ENCODE results near the gene NELFCD.

Gene NELFCD

GRCh38 chr20:59013959-59014608 is 33.0 kb downstream of the NELFCD start:
- in situ Hi-C loops (cut with MboI; ENCODE audit: low pct_unique_long_range_greater_than_20kb, low sequenced_read_pairs, unreplicated experiment) = no loop called here
- no peak for DNase-seq (ENCODE audit: low spot score)
- no peak for TF ChIP-seq CTCF (IDR thresholded peaks at IDR 0.05; ENCODE audit: extremely low read depth, insufficient read depth, missing control alignments)

GRCh38 chr20:59014680-59015389 is 33.8 kb downstream of the NELFCD start:
- DNase-seq (ENCODE audit: low spot score) = no peak
- no peak for TF ChIP-seq CTCF (IDR thresholded peaks at IDR 0.05; ENCODE audit: extremely low read depth, insufficient read depth, missing control alignments)
- in situ Hi-C loops (cut with MboI; ENCODE audit: low pct_unique_long_range_greater_than_20kb, low sequenced_read_pairs, unreplicated experiment) = no loop called here

GRCh38 chr20:59015411-59015810 is 34.4 kb downstream of the NELFCD start:
- no peak for DNase-seq (ENCODE audit: low spot score)
- in situ Hi-C loops (cut with MboI; ENCODE audit: low pct_unique_long_range_greater_than_20kb, low sequenced_read_pairs, unreplicated experiment) = no loop called here
- TF ChIP-seq CTCF (IDR thresholded peaks at IDR 0.05; ENCODE audit: extremely low read depth, insufficient read depth, missing control alignments) = no peak

DNA sequence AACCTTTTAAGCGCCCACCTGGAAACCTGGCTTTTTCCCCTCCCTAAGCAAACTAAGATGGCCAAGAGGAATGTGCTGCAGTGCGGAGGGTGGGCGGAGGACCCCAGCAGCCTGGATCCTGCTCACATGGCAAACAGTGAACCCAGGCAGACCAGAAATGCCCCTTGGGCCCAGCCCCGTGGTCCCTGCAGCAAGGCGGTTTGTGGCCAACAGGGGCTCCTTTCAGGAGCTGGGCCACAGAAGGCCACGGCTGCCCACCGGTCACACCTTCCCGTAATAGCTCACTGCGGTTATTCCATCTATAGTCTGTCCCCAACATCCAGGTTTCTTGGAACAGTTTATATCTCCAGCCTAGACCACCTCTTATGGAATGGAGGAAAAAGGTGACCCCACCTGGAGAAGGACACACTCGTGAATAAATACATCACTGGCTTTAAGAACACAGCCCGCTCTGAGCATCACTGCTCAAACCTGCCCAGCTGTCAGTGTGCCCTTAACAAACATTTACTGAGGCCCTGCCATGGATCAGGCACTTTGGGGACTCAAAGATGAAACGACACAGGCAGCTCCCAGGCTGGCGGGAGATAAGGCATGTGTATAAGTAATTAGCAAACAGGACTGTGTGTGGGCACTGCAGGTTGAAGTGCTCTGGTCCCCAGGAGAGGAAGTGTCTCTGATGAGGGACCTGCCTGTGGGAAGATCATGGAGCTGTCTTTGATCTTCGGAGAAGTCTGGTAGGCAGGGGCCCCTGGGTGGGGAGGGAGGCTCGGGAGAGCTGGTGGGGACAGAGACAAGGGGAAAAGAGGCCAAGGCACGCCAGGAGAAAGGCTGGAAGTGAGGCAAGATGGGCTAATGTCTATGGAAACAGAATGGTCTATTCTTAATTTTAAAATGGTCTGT is 35.0 kb downstream of the NELFCD start:
- in situ Hi-C loops (cut with MboI; ENCODE audit: low pct_unique_long_range_greater_than_20kb, low sequenced_read_pairs, unreplicated experiment) = no loop called here
- no peak for DNase-seq (ENCODE audit: low spot score)
- no peak for TF ChIP-seq CTCF (IDR thresholded peaks at IDR 0.05; ENCODE audit: extremely low read depth, insufficient read depth, missing control alignments)

- in situ Hi-C loops (cut with MboI; ENCODE audit: low pct_unique_long_range_greater_than_20kb, low sequenced_read_pairs, unreplicated experiment) = no loop called here
- no peak for DNase-seq (ENCODE audit: low spot score)
- TF ChIP-seq CTCF (IDR thresholded peaks at IDR 0.05; ENCODE audit: extremely low read depth, insufficient read depth, missing control alignments) = no peak
Measured at GRCh38 chr20:59016795-59017492, 35.9 kb downstream of the NELFCD start.

Data from GM13977 (cell line).